Mononuclear cell (primary cell): ENCODE data around the gene C10orf95. TPM values are rescaled to one million over a fixed set of nuclear protein-coding genes. Genes with fewer than 3 reads are reported as not detected.

ENCODE experiments used
- H3K27me3 ChIP-seq: 2 replicates; pipeline ENCODE4 v1.6.0; 2011; ENCODE audit warnings: low read length, control low read depth; ENCODE audit not compliant: insufficient read depth
- H3K4me1 ChIP-seq: 2 replicates; pipeline ENCODE4 v1.5.1; 2011; ENCODE audit warnings: mild to moderate bottlenecking, low read length, control low read depth; ENCODE audit not compliant: insufficient read depth
- H3K4me3 ChIP-seq: 2 replicates; pipeline ENCODE4 v1.5.1; 2011; ENCODE audit warnings: mild to moderate bottlenecking, low read length, moderate library complexity
- H3K9me3 ChIP-seq: 2 replicates; pipeline ENCODE4 v1.5.1; 2011; ENCODE audit warnings: low read depth, mild to moderate bottlenecking, control low read depth, low read length
- total RNA-seq: library from RNA; depleted of rRNA; stranded (reverse); fragments of >200 nt; gene quantifications from one replicate; pipeline ENCODE4 v1.2.3, GENCODE V29; 2012

Gene C10orf95
- total RNA-seq, 1 donor: 0.10 TPM

DNA sequence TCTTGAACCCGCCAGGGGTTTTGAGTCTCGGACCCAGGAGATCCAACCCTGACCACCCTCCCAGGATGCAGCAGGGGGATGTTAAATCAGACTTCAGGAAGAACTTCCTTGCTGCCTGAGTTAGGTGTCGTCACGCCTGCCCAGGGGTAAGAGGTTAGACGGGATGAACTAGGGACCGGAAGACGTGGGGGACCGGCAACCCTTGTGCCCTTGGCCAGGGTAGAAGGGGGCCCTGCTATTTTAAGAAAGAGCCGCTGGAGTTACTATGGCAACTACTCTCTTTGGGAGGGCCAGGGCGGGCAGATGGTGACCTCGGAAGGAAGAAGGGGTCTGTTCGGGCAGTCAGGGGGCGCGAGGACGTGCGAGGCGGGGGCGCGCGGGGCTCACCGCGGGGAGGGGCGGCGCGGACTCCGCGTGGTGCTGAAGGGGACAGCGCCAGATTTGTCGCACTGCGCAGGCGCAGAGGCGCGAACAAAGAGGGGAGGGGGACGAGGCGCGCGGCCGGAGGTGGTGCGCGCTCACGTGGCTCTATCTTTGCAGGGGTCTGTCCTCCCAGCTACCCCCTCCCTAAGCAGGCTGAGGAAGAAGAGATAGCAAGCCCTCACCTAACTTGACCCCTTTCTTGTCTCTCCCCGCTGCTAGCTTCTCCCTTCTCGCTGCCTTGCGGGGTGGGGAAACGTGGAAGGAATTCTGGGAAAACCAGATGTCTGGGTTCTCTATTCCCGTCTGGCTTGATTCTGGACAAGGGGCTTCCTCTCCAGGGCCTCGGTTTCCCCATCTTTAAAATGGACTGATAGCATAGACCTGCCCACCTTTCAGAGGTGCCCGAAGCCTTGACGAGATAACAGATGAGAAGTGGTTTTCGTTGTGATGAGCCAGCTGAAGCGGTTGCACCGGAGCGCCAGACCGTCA is 31.8 kb downstream of the C10orf95 start:
- Histone ChIP-seq H3K9me3 (no peaks in the 10 kb centered on the region), H3K4me1 (peaks cover 36% of the 10 kb centered on the region), H3K27me3 (peaks cover 21% of the 10 kb centered on the region), H3K4me3 (peak overlapping the region; percentile 54)

GRCh38 chr10:102418622-102419268 is 32.6 kb downstream of the C10orf95 start, which contains the start of gene PSD:
PSD (minus strand) TSS chr10:102418785; CDS start chr10:102417038, 1,747 bp downstream.
- Histone ChIP-seq H3K4me3 (no peak within 1 kb of the TSS), H3K4me1 (peaks cover 36% of the 10 kb centered on the region), H3K9me3 (no peaks in the 10 kb centered on the region), H3K27me3 (peaks cover 21% of the 10 kb centered on the region)

DNA sequence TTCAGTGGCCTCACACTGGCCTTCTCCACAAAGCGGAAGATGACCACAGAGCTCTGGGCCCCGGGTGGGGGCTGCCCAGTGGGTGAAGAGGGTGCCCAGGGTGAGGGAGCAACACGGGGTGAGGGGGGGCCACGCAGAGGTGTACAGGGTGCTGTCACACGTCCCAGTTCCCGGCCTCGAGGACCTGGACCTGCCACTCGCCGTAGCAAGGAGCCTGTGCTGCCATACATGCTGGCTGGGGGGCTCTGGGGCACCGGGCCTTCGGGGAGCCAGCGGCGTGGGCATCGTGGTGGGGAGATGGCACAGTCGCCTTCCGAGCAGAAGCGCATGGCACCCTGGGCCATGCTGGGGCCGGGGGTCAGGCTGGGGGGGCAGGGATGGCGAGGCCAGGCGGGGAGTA is 34.6 kb downstream of the C10orf95 start:
- Histone ChIP-seq H3K4me3 (no peak overlapping the region), H3K9me3 (no peaks in the 10 kb centered on the region), H3K4me1 (peaks cover 18% of the 10 kb centered on the region), H3K27me3 (peaks cover 26% of the 10 kb centered on the region)

DNA sequence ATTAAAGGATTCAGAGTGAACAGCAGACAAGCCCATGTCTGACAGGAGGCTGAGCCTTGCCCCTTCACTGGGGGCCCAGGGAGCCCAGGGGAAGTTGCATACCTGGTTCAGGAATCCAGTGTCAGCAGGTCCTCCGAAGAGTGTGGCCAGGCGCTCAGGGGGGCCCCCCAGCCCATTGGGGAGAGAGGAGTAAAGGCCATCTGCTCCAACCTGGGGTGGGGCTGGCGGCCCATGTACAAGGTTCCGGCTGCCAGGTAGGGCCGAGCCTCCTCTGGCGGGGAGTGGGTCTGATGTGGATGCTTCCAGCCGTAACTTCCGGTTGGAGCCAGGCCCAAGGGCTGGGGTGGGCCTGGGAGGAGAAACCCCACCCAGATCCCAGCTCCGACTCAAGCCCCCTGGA is 35.1 kb downstream of the C10orf95 start:
- Histone ChIP-seq H3K4me1 (peaks cover 16% of the 10 kb centered on the region), H3K9me3 (no peaks in the 10 kb centered on the region), H3K4me3 (no peak overlapping the region), H3K27me3 (peaks cover 30% of the 10 kb centered on the region)

GRCh38 chr10:102414749-102415148 is 36.6 kb downstream of the C10orf95 start:
- Histone ChIP-seq H3K9me3 (no peaks in the 10 kb centered on the region), H3K4me3 (no peak overlapping the region), H3K27me3 (peaks cover 45% of the 10 kb centered on the region), H3K4me1 (peaks cover 20% of the 10 kb centered on the region)

DNA sequence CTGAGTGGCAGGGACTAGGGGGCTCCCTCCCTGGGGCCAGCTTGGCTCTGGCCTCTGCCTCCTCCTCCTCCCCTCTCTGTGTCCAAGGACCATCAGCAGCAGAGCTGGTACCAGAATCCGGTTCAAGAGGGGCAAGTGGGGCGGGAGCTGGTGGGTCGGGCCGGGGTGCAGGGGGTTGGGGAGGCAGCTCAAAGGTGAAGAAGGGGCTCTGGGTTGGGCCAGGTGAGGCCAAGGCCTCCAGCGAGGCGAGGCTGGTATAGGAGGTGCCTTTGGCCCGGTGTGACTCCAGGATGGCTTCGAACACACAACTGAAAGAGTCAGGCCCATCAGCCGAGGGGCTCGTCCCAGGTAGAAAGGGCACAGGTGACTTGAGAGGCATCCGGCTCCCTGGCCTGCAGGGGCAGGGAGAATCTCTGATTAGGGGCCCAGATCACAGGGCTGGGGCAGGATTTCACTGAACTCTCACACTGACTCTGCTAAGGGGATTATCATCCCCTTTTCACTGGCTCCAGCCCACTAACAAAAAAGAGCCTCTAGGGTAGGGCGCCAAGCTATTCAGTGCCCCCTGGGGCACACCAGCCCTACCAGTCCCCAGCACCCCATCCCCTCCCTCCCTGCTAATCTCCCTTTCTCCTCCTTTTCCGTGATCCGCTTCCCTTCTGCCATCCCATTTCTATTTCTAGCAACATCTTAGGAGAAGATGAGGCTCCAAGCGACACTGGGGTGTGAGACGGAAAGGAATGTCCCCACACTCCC is 37.4 kb downstream of the C10orf95 start:
- Histone ChIP-seq H3K27me3 (peaks cover 47% of the 10 kb centered on the region), H3K9me3 (no peaks in the 10 kb centered on the region), H3K4me1 (peaks cover 18% of the 10 kb centered on the region), H3K4me3 (no peak overlapping the region)

GRCh38 chr10:102413053-102413705 is 38.2 kb downstream of the C10orf95 start:
- H3K4me3 ChIP-seq: no peak overlapping the region
- H3K9me3 ChIP-seq: no peaks in the 10 kb centered on the region
- H3K27me3 ChIP-seq: peaks cover 47% of the 10 kb centered on the region
- peaks cover 17% of the 10 kb centered on the region for H3K4me1 ChIP-seq

- H3K4me1 ChIP-seq: peaks cover 17% of the 10 kb centered on the region
- peaks cover 46% of the 10 kb centered on the region for H3K27me3 ChIP-seq
- H3K9me3 ChIP-seq: no peaks in the 10 kb centered on the region
- H3K4me3 ChIP-seq: no peak overlapping the region
Observed at GRCh38 chr10:102412293-102412692, 39.0 kb downstream of the C10orf95 start.

DNA sequence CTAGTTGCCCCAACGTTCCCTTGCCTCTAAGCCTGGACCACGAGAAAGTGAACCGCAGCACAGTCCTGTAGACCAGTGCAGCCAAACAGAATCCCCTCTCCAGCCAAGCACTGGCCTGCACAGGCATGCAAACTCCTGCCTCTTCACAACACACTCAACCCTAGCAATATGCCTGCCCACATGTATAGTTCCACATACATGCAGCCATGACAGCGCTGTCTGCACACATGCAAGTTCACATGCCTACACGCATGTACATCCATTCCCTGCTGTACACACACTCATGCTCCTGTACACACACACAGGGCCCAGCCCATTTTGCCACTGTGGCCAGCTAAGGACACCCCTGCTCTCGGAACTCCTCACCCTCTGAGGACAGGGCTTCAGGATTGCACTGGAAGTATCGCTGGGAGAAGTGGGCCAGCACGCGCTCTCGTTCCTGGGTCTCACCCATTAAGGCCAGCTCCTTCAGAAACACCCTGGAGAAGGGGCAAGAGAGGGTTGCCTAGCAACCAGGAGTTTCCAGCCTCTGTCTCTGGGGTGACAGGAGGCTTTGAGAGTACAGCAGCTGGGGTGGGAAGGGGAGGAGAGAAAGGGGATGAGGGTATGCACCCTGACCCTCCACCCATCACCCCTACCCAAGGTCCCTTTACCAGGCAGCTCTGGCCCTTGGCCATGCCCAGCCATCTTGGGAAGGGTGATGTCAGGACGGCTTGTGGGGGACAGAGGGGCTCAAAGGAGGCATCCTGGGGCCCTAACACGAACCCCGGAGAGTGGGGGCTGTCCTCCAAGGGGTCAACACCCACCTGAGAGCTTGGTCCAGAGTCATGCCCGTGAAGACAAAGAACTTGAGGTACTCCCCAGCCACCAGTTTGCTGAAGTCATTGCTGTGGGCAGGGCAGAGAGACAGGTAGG is 39.7 kb downstream of the C10orf95 start:
- peaks cover 17% of the 10 kb centered on the region for H3K4me1 ChIP-seq
- H3K9me3 ChIP-seq: no peaks in the 10 kb centered on the region
- H3K4me3 ChIP-seq: no peak overlapping the region
- H3K27me3 ChIP-seq: peaks cover 43% of the 10 kb centered on the region

GRCh38 chr10:102410429-102411073 is 40.8 kb downstream of the C10orf95 start:
- H3K4me1 ChIP-seq: peaks cover 17% of the 10 kb centered on the region
- peaks cover 43% of the 10 kb centered on the region for H3K27me3 ChIP-seq
- no peaks in the 10 kb centered on the region for H3K9me3 ChIP-seq
- no peak overlapping the region for H3K4me3 ChIP-seq

DNA sequence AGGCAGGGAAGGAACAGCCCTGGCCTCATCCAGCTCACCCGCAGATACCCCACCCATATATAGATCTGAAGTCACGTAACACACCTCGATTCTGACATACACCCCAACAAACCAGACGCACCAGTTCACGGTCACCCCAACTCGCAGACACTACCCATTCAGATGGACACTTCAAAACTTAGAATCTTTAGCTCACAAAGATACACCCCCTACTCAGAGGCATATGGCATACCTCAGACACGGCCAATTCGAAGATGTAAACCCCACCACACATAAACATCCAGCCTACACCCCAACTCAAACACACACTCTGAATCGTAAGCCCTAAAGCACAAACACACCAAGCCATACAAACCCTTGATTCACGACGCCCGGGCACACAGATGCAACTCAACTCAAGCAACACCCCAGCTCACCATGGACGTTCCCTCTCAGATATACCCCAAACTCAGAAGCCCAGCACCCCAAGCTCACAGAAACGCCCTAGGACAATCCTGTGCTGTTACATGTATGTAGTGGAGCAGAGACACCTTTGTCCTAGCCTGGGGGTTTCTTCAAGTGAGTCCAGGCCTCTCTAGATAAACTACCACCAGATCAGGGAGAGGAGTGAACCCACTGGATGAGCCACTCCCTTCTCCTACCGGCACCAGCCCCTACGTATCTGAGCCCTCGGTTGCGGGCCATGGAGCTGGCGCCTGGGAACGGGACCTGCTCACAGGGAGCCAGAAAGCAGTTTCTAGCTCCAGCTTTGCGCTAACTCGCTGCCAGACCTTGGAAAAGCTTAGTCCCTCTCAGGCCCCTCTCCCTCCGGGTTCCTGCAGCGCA is 41.5 kb downstream of the C10orf95 start:
- Histone ChIP-seq H3K4me1 (peaks cover 17% of the 10 kb centered on the region), H3K9me3 (no peaks in the 10 kb centered on the region), H3K4me3 (no peak overlapping the region), H3K27me3 (peaks cover 43% of the 10 kb centered on the region)

DNA sequence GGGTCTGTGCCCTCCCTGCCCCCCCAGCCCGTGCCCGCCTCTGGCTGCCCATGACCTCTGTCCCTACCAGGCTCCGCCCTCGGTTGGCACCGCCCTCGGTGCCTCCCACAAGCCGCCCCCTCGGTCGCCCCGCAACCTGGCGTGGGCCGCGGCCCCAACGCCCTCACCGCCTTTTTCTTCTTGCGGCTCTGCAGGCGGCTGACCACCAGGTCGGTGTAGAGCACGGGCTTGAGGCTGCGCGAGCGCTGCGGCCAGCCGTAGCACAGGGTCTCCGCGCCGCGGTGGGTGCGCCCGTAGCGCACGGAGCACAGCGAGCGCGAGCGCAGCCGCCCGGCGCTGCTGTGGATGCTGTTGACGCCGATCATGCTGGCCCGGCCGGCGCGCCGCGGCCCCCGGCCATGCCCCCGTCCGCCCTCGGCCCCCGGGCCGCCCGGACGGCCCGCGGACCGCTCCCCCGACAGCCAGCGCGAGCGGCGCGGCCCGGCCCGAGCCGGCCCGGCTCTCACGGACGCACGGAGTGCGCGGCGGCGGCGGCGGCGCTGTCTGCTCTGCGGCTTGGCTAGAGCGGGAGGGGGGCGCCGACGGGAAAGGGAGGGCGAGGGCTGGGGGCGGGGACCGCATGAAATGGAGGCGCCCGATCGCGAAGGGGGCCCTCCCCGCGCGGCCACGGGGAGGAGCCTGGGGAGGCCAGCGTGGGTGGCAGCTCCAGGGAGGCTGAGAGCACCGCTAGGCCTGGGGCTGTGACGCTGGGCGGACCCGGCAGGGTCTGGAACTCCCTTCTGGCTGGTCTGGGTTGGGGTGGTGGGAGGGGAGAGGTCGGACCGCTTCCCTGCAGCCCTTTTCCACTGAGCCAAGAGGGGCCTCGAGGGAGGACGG is 42.4 kb downstream of the C10orf95 start:
- peak overlapping the region; percentile 13 for H3K4me3 ChIP-seq
- H3K27me3 ChIP-seq: peaks cover 43% of the 10 kb centered on the region
- no peaks in the 10 kb centered on the region for H3K9me3 ChIP-seq
- peaks cover 17% of the 10 kb centered on the region for H3K4me1 ChIP-seq
